ENCODE data around the gene ATP10B. TPM values are rescaled to one million over a fixed set of nuclear protein-coding genes. Genes with fewer than 3 reads are reported as not detected.

The ATP10B gene
- total RNA-seq, 2 donors from 2014 or later, result 0.47 TPM; not detected in 1

GRCh38 chr5:160516696-160517530 is 335.1 kb downstream of the ATP10B start:
- no peak overlapping the region for H3K27ac ChIP-seq
- H3K4me3 ChIP-seq, result no peak overlapping the region
- no peaks in the 10 kb centered on the region for H3K4me1 ChIP-seq
- no peaks in the 10 kb centered on the region for H3K27me3 ChIP-seq
- no peaks in the 10 kb centered on the region for H3K36me3 ChIP-seq
- no peak for DNase-seq (ENCODE audit: low spot score)
- TF ChIP-seq CTCF (IDR thresholded peaks at IDR 0.05), result no peak
- no peaks in the 10 kb centered on the region for H3K9me3 ChIP-seq

GRCh38 chr5:160514866-160515265 is 337.1 kb downstream of the ATP10B start:
- no peak for TF ChIP-seq CTCF (IDR thresholded peaks at IDR 0.05)
- H3K4me3 ChIP-seq, result no peak overlapping the region
- H3K27ac ChIP-seq, result no peak overlapping the region
- H3K36me3 ChIP-seq, result no peaks in the 10 kb centered on the region
- H3K9me3 ChIP-seq, result no peaks in the 10 kb centered on the region
- no peaks in the 10 kb centered on the region for H3K4me1 ChIP-seq
- H3K27me3 ChIP-seq, result no peaks in the 10 kb centered on the region
- DNase-seq (ENCODE audit: low spot score), result no peak

- Histone ChIP-seq H3K4me1 (no peaks in the 10 kb centered on the region), H3K9me3 (no peaks in the 10 kb centered on the region), H3K27ac (no peak overlapping the region), H3K4me3 (no peak overlapping the region), H3K27me3 (no peaks in the 10 kb centered on the region), H3K36me3 (no peaks in the 10 kb centered on the region)
- no peak for TF ChIP-seq CTCF (IDR thresholded peaks at IDR 0.05)
- no peak for DNase-seq (ENCODE audit: low spot score)
Measured at GRCh38 chr5:160514191-160514590, 337.8 kb downstream of the ATP10B start.

GRCh38 chr5:160513485-160513884 is 338.5 kb downstream of the ATP10B start:
- Histone ChIP-seq H3K27me3 (no peaks in the 10 kb centered on the region), H3K4me3 (no peak overlapping the region), H3K9me3 (no peaks in the 10 kb centered on the region), H3K4me1 (peaks cover 0 to 7% of the 10 kb centered on the region in 2 donors), H3K27ac (no peak overlapping the region), H3K36me3 (no peaks in the 10 kb centered on the region)
- TF ChIP-seq CTCF (IDR thresholded peaks at IDR 0.05), result no peak
- DNase-seq (ENCODE audit: low spot score), result no peak
